NCI-H1105 (cell line): ENCODE measurements around the gene SMYD3.
"Not testable (repeated sequence)": the region's sequence is repeated elsewhere in the genome, so short reads cannot be mapped to it uniquely, and the experiment has no call there.

Experiments used
- DNase-seq: peaks from one replicate; lab custom pipeline; 2025; lab: John Stamatoyannopoulos, UW

The SMYD3 gene

DNA sequence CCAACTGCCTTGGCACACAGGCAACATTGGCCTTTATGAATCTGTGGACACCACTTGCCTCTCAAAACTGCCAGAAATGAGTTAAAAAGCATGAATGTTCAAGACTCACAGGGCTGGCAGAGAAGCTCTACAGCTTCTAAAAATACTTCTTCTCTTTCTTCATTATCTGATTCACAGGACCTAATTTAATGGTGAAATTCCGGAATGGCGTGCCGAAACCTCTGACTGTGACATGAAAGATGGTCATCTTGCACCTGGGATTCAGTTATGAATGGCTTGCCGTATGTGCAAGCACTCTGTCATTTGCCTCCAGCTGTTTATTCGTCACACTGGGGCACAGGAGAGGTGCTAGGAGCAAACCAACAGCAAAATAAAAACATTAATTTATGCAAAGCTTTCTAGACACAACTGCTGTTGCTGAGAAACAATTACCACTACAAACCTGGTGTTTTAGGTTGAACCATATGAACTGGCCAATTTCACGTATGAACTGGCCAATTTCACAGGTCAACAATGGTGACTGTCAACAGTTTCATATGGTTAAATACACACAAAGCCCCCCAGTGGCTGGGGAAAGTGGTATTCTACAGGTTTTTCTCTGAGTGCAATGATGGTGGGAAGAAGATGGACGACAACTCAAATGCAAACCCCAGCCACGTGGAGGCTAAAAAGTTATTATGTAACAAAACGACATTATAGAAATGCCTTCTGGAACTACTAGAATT, 704.0 kb downstream of the SMYD3 start:
- DNase-seq, result no peak

DNA sequence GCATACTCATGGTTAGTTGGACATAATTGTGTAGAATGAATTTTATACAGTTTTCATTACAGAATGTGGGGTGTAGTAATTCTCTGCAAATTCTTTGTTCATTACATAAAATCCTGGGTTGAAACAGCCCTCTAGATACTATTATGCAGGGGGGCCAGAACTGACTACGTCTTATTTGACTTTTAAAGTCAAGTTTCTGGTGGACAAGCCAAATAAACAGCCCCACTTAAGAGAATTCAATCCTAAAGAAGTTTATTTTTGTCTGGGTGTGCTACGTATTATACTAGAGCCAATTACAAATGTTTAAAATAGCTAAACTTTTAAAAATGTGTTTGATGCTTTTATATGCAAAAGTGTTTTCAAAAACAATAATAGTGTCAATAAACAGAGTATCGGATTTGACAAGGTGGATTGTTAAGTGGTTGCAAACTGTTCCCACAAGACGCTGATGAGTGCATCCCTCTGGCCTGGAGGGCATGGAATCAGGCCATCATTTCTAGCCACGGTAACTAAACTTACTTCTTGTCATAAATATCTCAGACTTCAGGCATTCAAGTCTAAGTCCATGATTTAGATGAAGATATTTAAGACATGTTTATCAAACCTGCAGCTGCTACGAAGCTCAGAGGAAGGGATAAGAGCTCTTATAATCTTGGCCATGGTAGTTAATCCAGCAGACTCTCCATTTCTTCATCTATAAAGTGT, 706.0 kb downstream of the SMYD3 start:
- no peak for DNase-seq

DNA sequence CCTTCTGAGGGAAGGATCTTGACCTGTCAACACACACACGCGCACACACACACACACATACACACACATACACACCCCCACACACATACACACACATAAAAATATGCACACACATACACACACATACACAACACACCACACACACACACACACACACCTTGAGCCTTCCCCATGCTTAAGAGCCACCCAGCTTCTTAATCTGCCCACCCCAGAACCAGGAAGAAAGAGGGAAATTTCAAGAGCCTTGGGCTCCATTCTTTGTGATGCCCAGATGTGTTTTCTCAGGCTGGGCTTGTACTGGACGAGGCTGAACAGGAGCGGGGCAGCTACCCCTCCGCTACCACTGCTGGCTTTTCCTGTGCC, 708.7 kb downstream of the SMYD3 start:
- DNase-seq, result no peak

DNA sequence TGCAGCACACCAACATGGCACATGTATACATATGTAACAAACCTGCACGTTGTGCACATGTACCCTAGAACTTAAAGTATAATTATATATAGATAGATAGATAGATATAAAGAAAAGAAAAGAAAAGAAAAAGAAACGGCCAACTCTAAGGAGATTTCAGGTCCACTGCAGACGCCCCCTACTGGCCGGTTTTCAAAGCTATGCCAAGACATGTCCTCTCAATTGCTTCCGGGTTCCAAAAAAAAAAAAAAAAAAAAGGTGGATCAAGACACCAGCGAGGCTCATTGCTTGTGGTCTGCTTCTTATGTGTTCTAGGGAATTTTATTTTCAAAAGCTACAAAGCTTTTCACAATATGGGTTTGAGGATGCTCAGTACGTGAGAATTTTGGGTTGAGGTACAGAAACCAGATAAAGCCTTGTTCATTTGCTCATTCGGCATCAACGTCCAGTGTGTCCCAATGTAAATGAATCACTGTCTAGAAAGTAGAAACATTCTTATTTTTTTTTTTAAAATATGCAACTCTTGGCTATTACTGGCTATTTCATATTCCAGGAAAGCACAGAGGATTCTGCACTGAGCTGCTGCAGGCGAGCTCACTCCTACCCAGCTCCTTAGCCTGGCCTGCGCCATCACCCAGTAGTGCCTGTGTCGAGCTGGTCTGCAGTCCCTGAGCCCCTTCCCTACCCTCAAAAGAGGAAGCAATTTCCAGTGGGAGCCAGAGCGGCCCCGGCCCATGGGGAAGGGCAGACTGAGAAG, 709.3 kb downstream of the SMYD3 start:
- DNase-seq, result no peak

DNA sequence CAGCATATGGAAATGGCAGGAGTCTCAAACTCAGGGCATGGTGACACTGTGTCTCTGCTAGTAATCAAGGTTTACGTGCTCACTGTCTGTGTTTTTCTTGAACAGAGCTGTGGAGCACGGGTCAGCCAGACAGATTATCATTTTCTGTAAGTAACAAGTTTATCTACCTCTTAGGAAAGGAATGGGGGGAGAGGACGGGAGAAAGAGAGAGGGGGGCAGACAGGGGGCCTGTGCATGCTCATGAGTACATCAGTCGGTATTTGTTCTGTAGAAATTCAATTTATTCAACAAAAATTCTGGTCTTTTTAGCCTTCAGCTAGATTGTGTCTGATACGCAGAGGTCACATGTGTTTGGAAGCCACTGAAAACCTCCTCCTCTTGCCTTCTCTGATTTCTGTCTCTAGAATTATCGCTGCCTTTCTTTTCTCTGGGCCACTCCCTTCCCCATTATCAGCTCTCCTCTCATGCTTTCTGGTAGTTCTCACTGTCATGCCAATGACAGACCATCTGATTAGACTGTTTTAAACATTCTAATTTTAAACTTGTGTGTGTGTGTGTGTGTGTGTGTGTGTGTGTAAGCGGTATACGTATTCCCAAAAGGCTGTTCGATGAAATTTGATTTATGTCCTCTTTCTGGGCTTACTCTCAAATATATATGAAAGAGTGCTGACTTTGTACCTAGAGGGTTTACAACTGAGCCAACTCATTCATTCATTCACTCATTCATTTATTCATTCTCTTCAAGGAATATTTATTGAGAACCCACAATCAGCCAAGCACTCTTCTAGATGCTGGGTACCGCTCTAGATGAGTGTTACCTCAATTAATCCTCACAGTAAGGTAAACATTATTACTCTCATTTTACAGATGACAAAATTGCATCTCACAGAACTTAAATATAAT, 715.4 kb downstream of the SMYD3 start:
- DNase-seq, result no peak

DNA sequence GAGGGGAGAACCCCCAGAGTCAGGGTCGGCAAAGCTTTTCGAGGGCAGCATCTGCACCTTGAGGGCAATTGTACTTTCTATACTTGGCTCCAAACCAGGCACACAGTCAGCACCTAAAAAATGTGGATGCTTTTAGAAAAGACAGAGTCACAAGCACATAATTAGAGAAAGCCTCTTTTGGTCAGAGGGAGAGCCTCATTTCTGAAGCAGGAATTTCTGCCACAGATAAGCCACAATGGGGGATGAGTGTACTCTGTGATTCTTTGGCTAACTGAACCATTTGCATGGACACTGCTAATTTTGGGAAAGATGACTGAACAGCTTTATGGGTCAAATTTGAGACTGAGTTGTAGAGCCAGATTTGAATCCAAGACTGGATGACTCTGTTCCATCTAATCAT, 716.6 kb downstream of the SMYD3 start:
- DNase-seq, result no peak

DNA sequence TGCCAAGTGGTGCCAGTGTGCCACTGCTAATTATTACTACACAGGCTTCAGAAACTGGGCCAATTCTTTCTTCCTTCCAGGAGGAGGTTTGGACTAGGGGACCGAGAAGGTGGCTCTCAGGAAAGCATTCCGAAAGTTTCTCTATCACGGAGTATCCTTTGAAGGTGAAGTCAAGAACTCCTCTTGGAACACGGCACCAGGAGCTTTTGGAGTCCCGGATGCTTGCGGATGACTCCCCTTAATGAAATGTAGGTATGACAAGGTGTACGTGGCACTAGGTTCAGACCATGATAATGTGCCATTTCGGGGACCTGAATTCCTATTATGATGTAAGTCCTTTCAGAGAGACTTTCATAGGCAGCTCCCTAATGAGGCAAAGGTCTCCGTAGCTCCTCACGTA, 718.2 kb downstream of the SMYD3 start:
- no peak for DNase-seq

DNA sequence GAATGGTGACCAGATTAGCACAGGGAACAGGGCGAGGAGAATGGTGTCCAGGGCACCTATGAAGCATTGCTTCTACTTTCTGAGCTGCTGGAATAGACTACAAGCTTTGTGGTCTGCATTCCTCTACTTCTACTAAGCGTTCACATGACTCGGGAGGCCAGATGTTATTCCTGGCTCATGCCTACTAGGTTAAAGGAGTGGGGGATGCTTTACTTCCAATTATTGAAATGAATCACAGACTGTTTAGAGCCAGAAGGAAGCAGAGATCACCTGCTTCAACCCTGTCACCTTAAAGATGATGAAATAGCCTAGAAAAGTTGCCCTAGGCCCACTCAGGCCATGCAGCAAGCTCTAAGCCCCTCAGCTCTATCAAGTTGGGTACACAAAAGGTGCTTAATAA, 718.8 kb downstream of the SMYD3 start:
- DNase-seq, result no peak

DNA sequence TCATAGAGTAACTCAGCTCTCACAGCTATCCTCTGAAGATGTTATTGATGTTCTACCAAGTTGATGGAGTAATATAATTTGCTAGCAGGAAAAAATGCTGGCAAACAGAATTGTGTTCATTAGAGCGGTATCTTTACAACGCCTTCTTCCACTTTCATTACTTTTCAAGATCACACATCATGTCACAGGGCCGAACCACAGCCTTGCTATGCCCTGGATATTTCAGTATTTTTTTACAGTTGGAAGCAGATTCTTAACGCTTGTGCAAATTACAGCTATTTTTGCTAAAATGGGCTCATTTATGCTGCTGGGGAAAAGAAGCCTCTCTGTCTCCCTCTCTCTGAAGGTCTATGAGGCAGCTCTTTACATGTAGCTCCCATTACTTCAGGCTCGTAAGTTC, 720.1 kb downstream of the SMYD3 start:
- DNase-seq, result no peak

DNA sequence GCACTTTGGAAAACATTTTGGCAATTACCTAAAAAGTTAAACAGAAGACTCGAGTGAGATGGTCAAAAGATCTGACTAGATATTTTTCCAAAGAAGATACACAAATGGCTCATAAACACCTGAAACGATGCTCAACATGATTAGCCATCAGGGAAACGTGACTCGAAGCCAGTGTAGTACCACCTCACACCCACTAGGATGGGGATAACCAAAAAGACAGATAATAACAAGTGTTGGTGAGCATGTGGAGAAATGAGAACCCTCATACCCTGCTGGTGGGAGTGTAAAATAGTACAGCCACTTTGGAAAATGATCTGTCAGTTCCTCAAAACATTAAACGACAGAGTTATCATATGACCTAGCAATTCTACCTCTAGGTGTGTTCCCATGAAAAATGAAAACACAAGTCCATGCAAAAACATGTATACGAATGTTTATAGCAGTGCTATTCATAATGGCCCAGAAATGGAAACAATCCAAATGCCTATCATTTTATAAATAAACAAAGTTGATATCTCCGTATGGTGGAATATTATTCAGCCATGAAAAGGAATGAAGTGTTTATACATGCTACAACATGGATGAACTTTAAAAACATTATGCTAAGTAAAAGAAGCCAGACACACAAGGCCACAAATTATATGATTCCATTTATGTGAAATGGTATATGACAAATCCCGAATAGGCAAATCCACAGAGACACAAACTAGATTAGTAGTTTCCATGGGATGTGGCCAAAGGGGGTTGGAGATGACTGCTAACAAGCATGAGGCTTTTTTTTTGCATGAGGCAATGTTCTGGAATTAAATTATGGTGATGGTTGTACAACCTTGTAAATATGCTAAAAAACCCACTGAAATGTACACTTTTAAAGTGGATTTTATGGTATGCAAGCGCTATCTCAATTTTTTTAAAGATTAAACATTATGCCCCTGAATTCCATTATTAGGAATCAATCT, 727.0 kb downstream of the SMYD3 start:
- DNase-seq, result no peak

DNA sequence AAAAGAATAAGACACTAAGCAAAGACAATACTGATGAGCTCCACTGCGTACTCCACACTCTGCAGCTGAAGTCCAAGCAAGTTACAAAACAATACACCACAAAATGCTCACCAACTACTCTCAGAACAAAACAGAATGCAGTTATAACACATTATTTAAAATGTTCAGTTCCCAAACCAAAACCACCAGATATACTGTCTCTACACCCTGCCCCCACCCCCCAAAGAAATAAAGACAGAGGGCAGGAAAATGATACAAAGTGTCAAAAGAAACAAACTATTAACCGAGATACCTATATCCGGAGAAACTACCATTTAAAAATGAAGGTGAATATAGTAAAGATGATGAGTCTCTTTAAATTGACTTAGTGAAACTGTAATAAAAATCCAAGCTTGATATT, 729.3 kb downstream of the SMYD3 start:
- DNase-seq, result no peak

DNA sequence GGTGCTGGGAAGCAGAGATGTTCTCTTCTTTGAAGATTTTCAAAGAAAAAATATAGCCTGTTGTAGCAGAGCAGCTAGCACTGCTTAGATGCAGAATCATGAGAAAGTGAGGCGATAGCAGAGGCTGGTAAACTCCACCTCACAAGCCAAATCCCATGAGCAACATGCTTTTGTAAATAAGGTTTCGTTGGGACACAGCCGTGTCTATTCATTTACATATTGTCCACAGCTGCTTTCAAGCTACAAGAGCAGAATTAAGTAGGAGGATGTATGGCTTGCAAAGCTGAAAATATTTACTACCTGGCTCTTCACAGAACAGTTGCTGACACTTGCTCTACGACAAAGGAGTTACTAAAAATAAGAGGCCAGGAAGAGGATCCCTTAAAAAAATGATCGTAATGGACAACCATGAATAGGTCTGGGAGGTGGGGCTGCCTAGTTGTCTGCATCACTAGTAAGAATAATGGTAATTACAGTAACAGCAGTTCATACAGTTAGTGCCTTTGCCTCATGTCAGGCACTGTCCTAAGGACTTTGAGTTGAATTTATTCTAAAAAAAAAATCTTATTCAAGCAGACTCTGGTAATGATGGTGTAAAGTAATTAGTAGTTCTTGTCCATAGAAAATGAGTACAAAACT, 730.3 kb downstream of the SMYD3 start:
- no peak for DNase-seq

DNA sequence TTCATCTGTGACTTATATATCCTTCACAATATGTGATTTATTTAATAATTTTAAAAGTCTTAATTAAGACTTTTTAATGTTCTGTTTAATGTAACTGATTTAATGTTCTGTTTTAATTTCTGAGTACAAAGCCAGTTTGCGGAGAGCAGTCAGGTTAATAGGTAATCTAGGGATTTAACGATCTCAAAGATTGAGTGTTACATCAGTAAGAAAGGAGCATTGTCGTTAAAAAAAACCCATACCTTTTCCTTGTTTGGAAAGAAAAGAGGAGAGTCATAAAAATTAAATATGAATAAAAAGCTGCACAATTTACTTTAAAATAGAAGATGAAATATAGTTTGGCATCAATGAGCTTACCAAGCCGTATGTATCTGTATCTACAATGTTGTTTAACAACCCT, 730.9 kb downstream of the SMYD3 start:
- no peak for DNase-seq

DNA sequence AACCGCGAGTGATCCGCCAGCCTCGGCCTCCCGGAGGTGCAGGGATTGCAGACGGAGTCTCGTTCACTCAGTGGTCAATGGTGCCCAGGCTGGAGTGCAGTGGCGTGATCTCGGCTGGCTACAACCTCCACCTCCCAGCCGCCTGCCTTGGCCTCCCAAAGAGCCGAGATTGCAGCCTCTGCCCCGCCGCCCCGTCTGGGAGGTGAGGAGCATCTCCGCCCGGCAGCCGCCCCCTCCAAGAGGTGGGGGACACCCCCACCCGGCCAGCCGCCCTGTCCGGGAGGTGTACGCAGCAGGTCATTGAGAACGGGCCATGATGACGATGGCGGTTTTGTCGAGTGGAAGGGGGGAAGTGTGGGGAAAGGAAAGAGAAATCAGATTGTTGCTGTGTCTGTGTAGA, 732.1 kb downstream of the SMYD3 start:
- DNase-seq, result not testable (repeated sequence)

DNA sequence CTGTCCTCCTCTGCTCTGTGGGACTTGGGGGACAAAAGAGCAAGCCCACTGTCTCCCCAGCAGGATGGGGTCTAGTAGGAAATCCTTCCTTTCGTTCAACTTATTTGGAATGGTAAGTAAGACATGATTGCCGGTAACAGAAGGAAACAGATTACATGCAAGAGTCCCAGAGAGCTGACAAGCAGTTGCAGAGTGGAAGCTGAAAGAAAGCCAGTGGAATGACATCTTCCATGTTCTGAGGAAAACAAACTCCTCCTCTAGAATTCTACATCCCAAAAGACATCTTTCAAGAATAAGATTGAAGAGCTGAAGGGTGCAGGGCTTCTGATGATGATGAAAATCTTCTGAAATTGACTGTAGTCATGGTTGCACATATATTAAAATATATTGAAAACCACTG, 732.9 kb downstream of the SMYD3 start:
- DNase-seq, result no peak

DNA sequence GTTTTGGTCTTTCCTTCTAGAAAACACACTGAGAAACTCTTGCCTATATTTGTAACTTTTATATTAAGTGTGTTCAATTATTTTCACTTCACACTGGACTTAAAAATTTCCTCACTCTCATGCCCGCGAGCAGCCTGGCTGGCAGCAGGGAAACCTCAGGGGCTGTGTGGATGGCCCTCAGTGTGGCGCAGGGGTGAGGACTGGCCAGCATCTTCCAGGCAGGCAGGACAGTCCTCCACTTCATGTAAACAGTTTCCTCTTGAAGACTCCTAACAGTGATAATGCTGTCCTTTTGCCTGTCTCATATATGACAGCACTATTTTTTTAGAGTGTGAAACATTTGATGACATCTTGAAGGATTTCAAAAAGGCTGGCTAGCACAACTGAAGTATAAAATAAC, 733.7 kb downstream of the SMYD3 start:
- DNase-seq, result no peak

DNA sequence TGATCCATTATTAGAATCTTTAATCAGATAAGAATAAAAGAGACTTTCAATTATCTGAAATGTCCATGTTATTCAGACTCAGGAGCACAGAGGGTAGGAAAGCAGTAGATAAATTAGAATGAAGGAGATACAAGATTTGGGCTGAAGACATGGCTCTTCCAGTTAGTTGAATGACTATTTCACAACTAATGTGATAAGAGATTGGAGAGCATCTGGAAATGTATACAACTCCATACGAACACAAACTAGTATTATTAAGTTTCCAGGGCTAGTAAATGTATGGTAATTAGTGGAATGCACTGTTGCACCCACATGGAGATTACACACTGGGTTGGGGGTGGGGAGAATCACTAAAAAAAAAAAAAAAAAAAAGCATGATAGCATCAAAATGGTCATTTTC, 734.3 kb downstream of the SMYD3 start:
- DNase-seq, result no peak

DNA sequence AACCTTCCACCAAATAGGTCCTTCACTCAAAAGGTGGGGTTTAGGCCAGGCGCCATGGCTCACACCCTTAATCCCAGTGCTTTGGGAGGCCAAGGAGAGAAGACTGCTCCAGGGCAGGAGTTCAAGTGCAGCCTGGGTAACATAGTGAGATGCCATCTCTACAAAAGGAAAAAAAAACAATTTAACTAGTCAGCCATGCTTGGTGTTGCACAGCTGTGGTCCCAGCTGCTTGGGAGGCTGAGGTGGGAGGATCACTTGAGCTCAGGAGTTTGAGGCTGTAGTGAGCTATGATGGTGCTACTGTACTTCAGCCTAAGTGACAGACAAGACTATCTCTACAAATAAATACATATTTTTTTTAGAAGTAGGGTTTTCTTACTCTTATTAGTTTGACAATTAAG, 734.8 kb downstream of the SMYD3 start:
- no peak for DNase-seq

DNA sequence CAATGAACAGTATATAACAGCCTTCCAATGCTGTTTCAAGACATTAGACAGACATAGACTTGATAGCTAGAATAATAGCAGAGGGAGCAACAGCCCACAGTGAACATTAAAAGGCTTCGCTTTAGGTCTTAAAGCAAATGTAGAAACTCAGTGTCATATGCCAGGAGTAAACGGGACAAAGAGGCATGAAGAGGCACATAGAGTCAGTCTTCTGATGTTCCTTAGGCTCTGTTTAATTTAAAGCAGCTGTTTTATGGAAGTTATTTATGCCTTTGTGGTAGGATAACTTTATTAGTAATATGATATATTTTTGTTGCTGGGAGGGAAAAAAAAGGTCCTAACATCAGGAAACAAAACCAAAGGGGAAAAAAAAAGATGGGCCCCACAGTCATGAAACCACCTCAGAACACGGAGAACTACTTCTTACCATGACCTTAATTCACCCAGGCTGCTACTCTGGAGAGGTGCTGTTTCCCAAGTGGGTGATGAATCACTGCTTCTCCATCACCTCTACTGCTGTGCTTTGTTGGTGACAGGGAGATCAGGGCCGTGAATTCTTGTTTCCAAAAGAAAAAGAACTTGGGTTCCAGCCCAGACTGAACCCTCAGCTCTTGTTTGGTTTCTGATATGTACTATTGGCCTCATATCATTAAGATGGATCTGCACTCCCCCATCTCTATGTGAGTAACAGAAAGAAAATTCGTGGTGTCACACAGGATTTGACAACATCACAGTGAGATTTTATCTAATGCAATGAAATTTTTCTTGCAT, 735.4 kb downstream of the SMYD3 start:
- DNase-seq, result no peak

DNA sequence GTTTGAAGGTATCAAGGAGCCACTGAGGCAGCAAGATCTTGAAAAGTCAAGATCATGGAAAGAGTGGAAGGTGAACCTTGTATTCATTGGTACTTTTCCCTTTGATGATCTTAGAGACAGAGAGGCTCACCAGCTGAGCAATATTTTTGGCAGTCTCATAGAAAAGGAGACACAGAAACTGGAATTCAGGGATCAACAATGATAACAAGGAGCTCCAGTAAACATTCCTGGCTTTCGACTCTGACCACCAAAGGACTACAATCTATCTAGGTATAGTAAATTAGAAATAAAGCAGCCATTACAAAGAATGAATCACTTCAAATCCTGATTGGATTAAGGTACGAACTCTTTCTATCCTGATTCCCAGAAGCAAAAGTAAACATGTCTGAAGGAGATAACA, 736.9 kb downstream of the SMYD3 start:
- DNase-seq, result no peak
